LNCaP clone FGC (cell line): ENCODE results near the gene MGAT4D.
A peak's percentile ranks its signal among the peaks of the same experiment; 100 is the strongest.

ENCODE experiments used
- DNase-seq: peaks from one replicate; pipeline ENCODE4 v3.0.0-alpha.2; 2011; ENCODE audit warnings: low read depth
- H3K4me3 ChIP-seq: 2 replicates; pipeline ENCODE4 v1.5.1; 2011; ENCODE audit warnings: mild to moderate bottlenecking, low read depth, low read length, control low read depth
- TF ChIP-seq, protein P1 (sequence below): IDR thresholded peaks from 2 replicates; pipeline ENCODE4 v1.5.1; 2012; ENCODE audit warnings: mild to moderate bottlenecking; ENCODE audit not compliant: control insufficient read depth, insufficient read depth; ENCODE audit errors: extremely low read depth

The MGAT4D gene

DNA sequence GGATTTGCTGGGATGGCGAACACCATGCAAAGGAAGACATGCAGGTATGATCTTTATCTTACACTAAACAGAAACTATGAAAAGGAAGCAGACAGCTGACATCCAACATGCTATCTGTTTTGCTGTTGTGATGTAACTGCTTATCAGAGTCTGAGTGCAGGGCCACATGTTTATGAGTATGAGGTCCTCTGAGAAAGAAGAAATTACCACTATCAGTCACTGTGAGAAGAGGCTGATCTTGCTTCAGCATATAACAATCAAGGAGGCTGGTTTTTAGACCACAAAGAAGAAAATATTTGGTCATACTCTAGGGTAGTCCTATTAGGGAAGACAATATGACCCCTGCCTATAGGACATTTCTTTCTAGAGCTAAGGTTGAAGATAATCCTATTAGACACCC, 89.1 kb downstream of the MGAT4D start:
- 0 out of 2 replicates have a peak overlapping the region, but pooled peaks have one; percentile 9 for H3K4me3 ChIP-seq
- TF ChIP-seq, protein P1, sequence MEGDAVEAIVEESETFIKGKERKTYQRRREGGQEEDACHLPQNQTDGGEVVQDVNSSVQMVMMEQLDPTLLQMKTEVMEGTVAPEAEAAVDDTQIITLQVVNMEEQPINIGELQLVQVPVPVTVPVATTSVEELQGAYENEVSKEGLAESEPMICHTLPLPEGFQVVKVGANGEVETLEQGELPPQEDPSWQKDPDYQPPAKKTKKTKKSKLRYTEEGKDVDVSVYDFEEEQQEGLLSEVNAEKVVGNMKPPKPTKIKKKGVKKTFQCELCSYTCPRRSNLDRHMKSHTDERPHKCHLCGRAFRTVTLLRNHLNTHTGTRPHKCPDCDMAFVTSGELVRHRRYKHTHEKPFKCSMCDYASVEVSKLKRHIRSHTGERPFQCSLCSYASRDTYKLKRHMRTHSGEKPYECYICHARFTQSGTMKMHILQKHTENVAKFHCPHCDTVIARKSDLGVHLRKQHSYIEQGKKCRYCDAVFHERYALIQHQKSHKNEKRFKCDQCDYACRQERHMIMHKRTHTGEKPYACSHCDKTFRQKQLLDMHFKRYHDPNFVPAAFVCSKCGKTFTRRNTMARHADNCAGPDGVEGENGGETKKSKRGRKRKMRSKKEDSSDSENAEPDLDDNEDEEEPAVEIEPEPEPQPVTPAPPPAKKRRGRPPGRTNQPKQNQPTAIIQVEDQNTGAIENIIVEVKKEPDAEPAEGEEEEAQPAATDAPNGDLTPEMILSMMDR: no peak

DNA sequence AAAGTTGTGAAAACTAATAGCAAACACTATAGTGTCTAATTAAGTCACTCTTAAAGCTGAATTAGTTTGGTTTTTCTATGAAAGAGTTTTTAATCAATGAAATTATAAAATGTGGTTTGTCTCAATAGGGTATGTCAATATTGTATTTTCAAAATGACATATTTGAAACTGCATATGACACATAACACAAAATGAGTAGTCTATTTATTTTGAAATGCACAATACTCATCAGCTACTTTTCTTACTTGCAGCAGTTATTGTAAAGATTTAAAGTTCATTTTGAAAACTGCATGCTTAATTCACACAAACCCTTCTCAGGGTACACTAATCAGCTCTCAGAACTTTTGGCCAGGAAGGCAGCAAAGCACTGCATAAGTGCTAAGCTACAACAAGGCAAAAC, 91.8 kb downstream of the MGAT4D start:
- no peak for DNase-seq
- H3K4me3 ChIP-seq: no peak overlapping the region
- TF ChIP-seq, protein P1: no peak

More for the DNA sequence above, 89.1 kb downstream of the MGAT4D start:
- no peak for DNase-seq

GRCh38 chr4:140400111-140400510, 98.0 kb downstream of the MGAT4D start:
- TF ChIP-seq, protein P1: no peak
- DNase-seq: no peak
- H3K4me3 ChIP-seq: no peak overlapping the region

GRCh38 chr4:140395668-140396067, 102.4 kb downstream of the MGAT4D start:
- TF ChIP-seq, protein P1: no peak
- DNase-seq: no peak

More at GRCh38 chr4:140395668-140396067, 102.4 kb downstream of the MGAT4D start:
- no peak overlapping the region for H3K4me3 ChIP-seq
